ENCODE data around the gene TMEM131L. TPM values are rescaled to one million over a fixed set of nuclear protein-coding genes. Genes with fewer than 3 reads are reported as not detected.

The TMEM131L gene
- polyA plus RNA-seq, 3 donors = 11.2 to 58.3 (median 26.0) TPM

DNA sequence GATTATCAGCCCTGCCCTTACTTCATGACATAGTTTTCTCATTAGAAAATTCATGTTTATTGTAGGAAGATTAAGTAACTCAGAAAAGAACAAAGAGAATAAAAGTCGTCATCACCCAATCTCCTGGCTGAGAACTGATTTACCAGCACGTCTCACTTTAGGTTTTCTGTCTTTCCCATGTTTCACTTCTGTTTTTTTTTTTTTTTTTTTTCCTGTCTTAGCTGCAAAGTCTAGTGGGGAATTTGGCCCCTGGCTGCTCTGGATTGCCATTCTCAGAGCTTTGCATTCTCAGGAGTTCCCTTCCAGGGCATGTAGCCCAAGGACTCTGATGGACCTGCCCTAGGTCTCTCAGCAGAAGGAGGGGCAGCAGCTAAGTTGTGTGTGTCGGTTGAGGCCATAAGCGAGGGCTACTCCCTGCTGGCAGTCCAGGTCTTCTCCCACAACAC, 57.8 kb downstream of the TMEM131L start:
- Histone ChIP-seq H4K20me1 (ENCODE audit: insufficient read depth, low read length) (peaks cover 100% of the 10 kb centered on the region), H3K4me2 (replicated peaks; ENCODE audit: extremely low read depth, low read length, poor library complexity, severe bottlenecking) (peak overlapping the region; percentile 52)

GRCh38 chr4:153524682-153525081, 58.5 kb downstream of the TMEM131L start:
- Mint-ChIP-seq H3K27ac (peak overlapping the region in 2 of 7 donors; percentile 34 to 35), H3K4me3 (no peak overlapping the region), H3K36me3 (peaks cover 17 to 22% of the 10 kb centered on the region in 2 donors), H3K9me3 (peaks cover 0 to 3% (median 0%) of the 10 kb centered on the region in 7 donors), H3K27me3 (ENCODE audit: low read depth in 3 of 3) (peaks cover 0 to 2% (median 1%) of the 10 kb centered on the region in 3 donors), H3K4me1 (peaks cover 97% of the 10 kb centered on the region)
- TF ChIP-seq, protein P1, sequence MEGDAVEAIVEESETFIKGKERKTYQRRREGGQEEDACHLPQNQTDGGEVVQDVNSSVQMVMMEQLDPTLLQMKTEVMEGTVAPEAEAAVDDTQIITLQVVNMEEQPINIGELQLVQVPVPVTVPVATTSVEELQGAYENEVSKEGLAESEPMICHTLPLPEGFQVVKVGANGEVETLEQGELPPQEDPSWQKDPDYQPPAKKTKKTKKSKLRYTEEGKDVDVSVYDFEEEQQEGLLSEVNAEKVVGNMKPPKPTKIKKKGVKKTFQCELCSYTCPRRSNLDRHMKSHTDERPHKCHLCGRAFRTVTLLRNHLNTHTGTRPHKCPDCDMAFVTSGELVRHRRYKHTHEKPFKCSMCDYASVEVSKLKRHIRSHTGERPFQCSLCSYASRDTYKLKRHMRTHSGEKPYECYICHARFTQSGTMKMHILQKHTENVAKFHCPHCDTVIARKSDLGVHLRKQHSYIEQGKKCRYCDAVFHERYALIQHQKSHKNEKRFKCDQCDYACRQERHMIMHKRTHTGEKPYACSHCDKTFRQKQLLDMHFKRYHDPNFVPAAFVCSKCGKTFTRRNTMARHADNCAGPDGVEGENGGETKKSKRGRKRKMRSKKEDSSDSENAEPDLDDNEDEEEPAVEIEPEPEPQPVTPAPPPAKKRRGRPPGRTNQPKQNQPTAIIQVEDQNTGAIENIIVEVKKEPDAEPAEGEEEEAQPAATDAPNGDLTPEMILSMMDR (IDR thresholded peaks at IDR 0.05) = no peak
- Histone ChIP-seq H3K36me3 (replicated peaks in 1 of 2; ENCODE audit: control insufficient read depth in 1 of 2, insufficient read depth in 2 of 2, low read length in 2 of 2) (peaks cover 0 to 9% of the 10 kb centered on the region in 2 donors), H2AFZ (ENCODE audit: insufficient read depth, low read depth, low read length, poor library complexity, severe bottlenecking) (no peak overlapping the region), H3K27ac (ENCODE audit: low read depth in 1 of 2, low read length in 2 of 2) (peak overlapping the region in 1 of 2 donors; percentile 69), H4K20me1 (ENCODE audit: insufficient read depth, low read length) (peaks cover 100% of the 10 kb centered on the region), H3K79me2 (ENCODE audit: insufficient read depth, low read length) (peaks cover 97% of the 10 kb centered on the region), H3K27me3 (ENCODE audit: control insufficient read depth in 2 of 2, insufficient read depth in 2 of 2, low read length in 2 of 2) (no peaks in the 10 kb centered on the region), H3K4me1 (ENCODE audit: control insufficient read depth in 1 of 2, insufficient read depth in 2 of 2, low read length in 2 of 2) (peaks cover 94 to 100% of the 10 kb centered on the region in 2 donors), H3K4me3 (replicated peaks in 1 of 3; ENCODE audit: low read depth in 2 of 3, low read length in 3 of 3) (no peak overlapping the region), H3K4me2 (replicated peaks; ENCODE audit: extremely low read depth, low read length, poor library complexity, severe bottlenecking) (peak overlapping the region; percentile 52), H3K9me3 (replicated peaks in 1 of 2; ENCODE audit: control insufficient read depth in 1 of 2, insufficient read depth in 1 of 2, low read length in 2 of 2) (no peaks in the 10 kb centered on the region), H3K9ac (ENCODE audit: insufficient read depth, low read length, poor library complexity, severe bottlenecking) (no peak overlapping the region)
- 100% methylated on average over 3 of the region's 4 CpGs for WGBS (ENCODE audit: insufficient coverage)
- intact Hi-C loops (cut with micrococcal nuclease) = no loop called here
- no peak for DNase-seq

More for the DNA sequence above, 57.8 kb downstream of the TMEM131L start:
- H3K4me3 ChIP-seq (replicated peaks in 1 of 3; ENCODE audit: low read depth in 2 of 3, low read length in 3 of 3) = peak overlapping the region in 1 of 3 experiments; percentile 10
- no peak overlapping the region for H2AFZ ChIP-seq (ENCODE audit: insufficient read depth, low read depth, low read length, poor library complexity, severe bottlenecking)
- WGBS (ENCODE audit: insufficient coverage) = no CpG with 5 or more reads among the region's 4 CpGs
- peak overlapping the region; percentile 71 to 88 (median 85) for H3K27ac Mint-ChIP-seq
- TF ChIP-seq, protein P1 (IDR thresholded peaks at IDR 0.05) = no peak
- no peak overlapping the region for H3K9ac ChIP-seq (ENCODE audit: insufficient read depth, low read length, poor library complexity, severe bottlenecking)
- no peaks in the 10 kb centered on the region for H3K9me3 ChIP-seq (replicated peaks in 1 of 2; ENCODE audit: control insufficient read depth in 1 of 2, insufficient read depth in 1 of 2, low read length in 2 of 2)
- H3K36me3 ChIP-seq (replicated peaks in 1 of 2; ENCODE audit: control insufficient read depth in 1 of 2, insufficient read depth in 2 of 2, low read length in 2 of 2) = peaks cover 0 to 9% of the 10 kb centered on the region in 2 donors
- H3K27me3 Mint-ChIP-seq (ENCODE audit: low read depth in 3 of 3) = peaks cover 0 to 2% (median 1%) of the 10 kb centered on the region in 3 donors
- DNase-seq = peak in 2 of 3 donors; percentile 31 to 54
- no peaks in the 10 kb centered on the region for H3K27me3 ChIP-seq (ENCODE audit: control insufficient read depth in 2 of 2, insufficient read depth in 2 of 2, low read length in 2 of 2)
- peaks cover 97% of the 10 kb centered on the region for H3K79me2 ChIP-seq (ENCODE audit: insufficient read depth, low read length)
- H3K4me1 Mint-ChIP-seq = peaks cover 97% of the 10 kb centered on the region
- H3K4me3 Mint-ChIP-seq = peak overlapping the region; percentile 48 to 75
- peak overlapping the region; percentile 35 to 69 for H3K27ac ChIP-seq (ENCODE audit: low read depth in 1 of 2, low read length in 2 of 2)
- H3K36me3 Mint-ChIP-seq = peaks cover 20 to 24% of the 10 kb centered on the region in 2 donors
- H3K9me3 Mint-ChIP-seq = peaks cover 0 to 3% (median 0%) of the 10 kb centered on the region in 7 donors
- intact Hi-C loops (cut with micrococcal nuclease) = no loop called here
- H3K4me1 ChIP-seq (ENCODE audit: control insufficient read depth in 1 of 2, insufficient read depth in 2 of 2, low read length in 2 of 2) = peaks cover 94 to 100% of the 10 kb centered on the region in 2 donors

Measured in CD14-positive monocyte (primary cell).